Measurements from ENCODE around the gene CABP5.

Gene CABP5

GRCh38 chr19:48030073-48030472 lies 13.8 kb downstream of the CABP5 start:
- TF ChIP-seq POLR2A (IDR thresholded peaks at IDR 0.05; ENCODE audit: extremely low read depth, insufficient read length): no peak
- H3K4me3 ChIP-seq (ENCODE audit: low read depth, low read length): no peak overlapping the region
- DNase-seq (ENCODE audit: low read depth): no peak

- no peak overlapping the region for H3K4me3 ChIP-seq (ENCODE audit: low read depth, low read length)
- TF ChIP-seq MYC (IDR thresholded peaks at IDR 0.05; ENCODE audit: low read depth, low read length) (no peak), POLR2A (IDR thresholded peaks at IDR 0.05; ENCODE audit: extremely low read depth, insufficient read length) (no peak)
- no peak for DNase-seq (ENCODE audit: low read depth)
These were observed 14.4 kb downstream of the CABP5 start for GRCh38 chr19:48029431-48029830.

- H3K4me3 ChIP-seq (ENCODE audit: low read depth, low read length): no peak overlapping the region
- no peak for TF ChIP-seq MYC (IDR thresholded peaks at IDR 0.05; ENCODE audit: low read depth, low read length)
- no peak for TF ChIP-seq CTCF (IDR thresholded peaks at IDR 0.05; ENCODE audit: low read depth, low read length)
- no peak for TF ChIP-seq POLR2A (IDR thresholded peaks at IDR 0.05; ENCODE audit: extremely low read depth, insufficient read length)
- TF ChIP-seq, protein P1, sequence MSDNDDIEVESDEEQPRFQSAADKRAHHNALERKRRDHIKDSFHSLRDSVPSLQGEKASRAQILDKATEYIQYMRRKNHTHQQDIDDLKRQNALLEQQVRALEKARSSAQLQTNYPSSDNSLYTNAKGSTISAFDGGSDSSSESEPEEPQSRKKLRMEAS (IDR thresholded peaks at IDR 0.05; ENCODE audit: low read depth, low read length): no peak
- DNase-seq (ENCODE audit: low read depth): no peak
These were observed 18.4 kb downstream of the CABP5 start for GRCh38 chr19:48025480-48025879.

DNA sequence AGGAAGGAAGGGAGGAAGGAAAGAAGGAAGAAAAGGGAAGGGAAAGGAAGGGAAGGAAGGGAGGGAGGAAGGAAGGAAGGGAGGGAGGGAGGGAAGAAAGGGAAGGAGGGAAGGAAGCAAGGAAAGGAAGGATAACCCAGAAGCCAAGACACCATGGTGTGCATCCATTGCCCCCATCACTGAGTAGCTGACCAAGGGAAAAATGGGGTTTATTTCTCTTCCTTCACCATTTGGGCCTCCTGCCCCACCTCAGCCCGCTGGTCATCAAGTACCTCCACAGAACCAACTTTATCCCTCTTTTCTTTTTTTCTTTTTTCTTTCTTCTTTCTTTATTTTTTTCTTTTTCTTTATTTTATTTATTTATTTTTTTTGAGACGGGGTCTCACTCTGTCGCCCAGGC lies 20.4 kb downstream of the CABP5 start:
- no peak for DNase-seq (ENCODE audit: low read depth)
- TF ChIP-seq POLR2A (IDR thresholded peaks at IDR 0.05; ENCODE audit: extremely low read depth, insufficient read length) (no peak), CTCF (IDR thresholded peaks at IDR 0.05; ENCODE audit: low read depth, low read length) (no peak), MYC (IDR thresholded peaks at IDR 0.05; ENCODE audit: low read depth, low read length) (no peak)
- TF ChIP-seq, protein P1 (IDR thresholded peaks at IDR 0.05; ENCODE audit: low read depth, low read length): no peak
- no peak overlapping the region for H3K4me3 ChIP-seq (ENCODE audit: low read depth, low read length)

- no peak for DNase-seq (ENCODE audit: low read depth)
- no peak for TF ChIP-seq CTCF (IDR thresholded peaks at IDR 0.05; ENCODE audit: low read depth, low read length)
- TF ChIP-seq MYC (IDR thresholded peaks at IDR 0.05; ENCODE audit: low read depth, low read length): no peak
- no peak overlapping the region for H3K4me3 ChIP-seq (ENCODE audit: low read depth, low read length)
These were observed 20.9 kb downstream of the CABP5 start for GRCh38 chr19:48023011-48023410.

- TF ChIP-seq, protein P1 (IDR thresholded peaks at IDR 0.05; ENCODE audit: low read depth, low read length): no peak
- TF ChIP-seq POLR2A (IDR thresholded peaks at IDR 0.05; ENCODE audit: extremely low read depth, insufficient read length) (no peak), MYC (IDR thresholded peaks at IDR 0.05; ENCODE audit: low read depth, low read length) (no peak), CTCF (IDR thresholded peaks at IDR 0.05; ENCODE audit: low read depth, low read length) (no peak)
- no peak for DNase-seq (ENCODE audit: low read depth)
- no peak overlapping the region for H3K4me3 ChIP-seq (ENCODE audit: low read depth, low read length)
These were observed 23.2 kb downstream of the CABP5 start for GRCh38 chr19:48020686-48021085.

GRCh38 chr19:48010932-48011758 lies 32.7 kb downstream of the CABP5 start:
- TF ChIP-seq POLR2A (IDR thresholded peaks at IDR 0.05; ENCODE audit: extremely low read depth, insufficient read length): no peak
- no peak for TF ChIP-seq CTCF (IDR thresholded peaks at IDR 0.05; ENCODE audit: low read depth, low read length)
- no peak for TF ChIP-seq MYC (IDR thresholded peaks at IDR 0.05; ENCODE audit: low read depth, low read length)
- TF ChIP-seq, protein P1 (IDR thresholded peaks at IDR 0.05; ENCODE audit: low read depth, low read length): no peak
- no peak overlapping the region for H3K4me3 ChIP-seq (ENCODE audit: low read depth, low read length)
- no peak for DNase-seq (ENCODE audit: low read depth)
